GM06990 (cell line): ENCODE measurements around the gene CALR3.

Source experiments
- DNase-seq: peaks from one replicate; pipeline ENCODE4 v3.0.0-alpha.2; 2011; ENCODE audit not compliant: insufficient read length; ENCODE audit errors: extremely low read depth
- H3K27me3 ChIP-seq: replicated peaks from 2 replicates; pipeline ENCODE4 v1.6.0; 2011; ENCODE audit warnings: low read length; ENCODE audit not compliant: control insufficient read depth, insufficient read depth
- H3K36me3 ChIP-seq: 2 replicates; pipeline ENCODE4 v1.5.1; 2011; ENCODE audit warnings: low read length; ENCODE audit not compliant: control insufficient read depth, insufficient read depth
- H3K4me3 ChIP-seq: replicated peaks from 2 replicates; pipeline ENCODE4 v1.5.1; 2011; ENCODE audit warnings: low read depth, mild to moderate bottlenecking, control low read depth, low read length
- CTCF ChIP-seq: IDR thresholded peaks from 2 replicates; pipeline ENCODE4 v1.5.1; 2011; ENCODE audit warnings: low read length, control low read depth, mild to moderate bottlenecking, inconsistent platforms; ENCODE audit not compliant: insufficient read depth, poor library complexity, severe bottlenecking

Gene CALR3

GRCh38 chr19:16532440-16533234 lies 36.7 kb upstream of the CALR3 start:
- Histone ChIP-seq H3K4me3 (no peak overlapping the region), H3K27me3 (no peaks in the 10 kb centered on the region), H3K36me3 (peaks cover 54% of the 10 kb centered on the region)
- no peak for DNase-seq
- no peak for TF ChIP-seq CTCF

GRCh38 chr19:16531380-16531669 lies 35.4 kb upstream of the CALR3 start:
- no peaks in the 10 kb centered on the region for H3K27me3 ChIP-seq
- peaks cover 59% of the 10 kb centered on the region for H3K36me3 ChIP-seq
- no peak for TF ChIP-seq CTCF
- no peak overlapping the region for H3K4me3 ChIP-seq
- no peak for DNase-seq

- no peaks in the 10 kb centered on the region for H3K27me3 ChIP-seq
- no peak for TF ChIP-seq CTCF
- DNase-seq, result no peak
- no peak overlapping the region for H3K4me3 ChIP-seq
- peaks cover 56% of the 10 kb centered on the region for H3K36me3 ChIP-seq
These were observed 34.8 kb upstream of the CALR3 start for GRCh38 chr19:16530540-16531379.

GRCh38 chr19:16529466-16530144 lies 33.6 kb upstream of the CALR3 start:
- Histone ChIP-seq H3K4me3 (no peak overlapping the region), H3K27me3 (no peaks in the 10 kb centered on the region), H3K36me3 (peaks cover 59% of the 10 kb centered on the region)
- no peak for DNase-seq
- TF ChIP-seq CTCF, result no peak

GRCh38 chr19:16527971-16528521 lies 32.1 kb upstream of the CALR3 start:
- H3K36me3 ChIP-seq, result peaks cover 64% of the 10 kb centered on the region

More at GRCh38 chr19:16527971-16528521, 32.1 kb upstream of the CALR3 start:
- peak; percentile 73 for TF ChIP-seq CTCF
- no peaks in the 10 kb centered on the region for H3K27me3 ChIP-seq
- no peak overlapping the region for H3K4me3 ChIP-seq
- DNase-seq, result no peak
